ENCODE results near the gene CAPN2.

CAPN2 gene

DNA sequence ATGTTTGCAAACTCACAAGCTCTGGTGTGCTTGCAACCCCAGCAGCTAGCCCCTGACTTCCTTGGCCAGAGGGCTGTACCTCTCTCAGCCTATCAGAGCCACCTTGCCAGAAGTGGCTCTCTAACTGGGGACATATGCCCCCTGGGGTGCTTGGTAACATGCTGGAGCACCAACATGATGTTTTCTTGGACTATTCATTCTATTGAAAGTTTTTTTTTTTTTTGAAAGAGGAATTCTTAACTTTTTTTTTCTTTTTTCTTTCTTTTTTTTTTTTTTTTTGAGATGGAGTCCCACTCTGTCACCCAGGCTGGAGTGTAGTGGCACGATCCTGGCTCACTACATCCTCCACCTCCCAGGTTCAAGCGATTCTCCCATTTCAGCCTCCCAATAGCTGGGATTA lies 32.2 kb upstream of the CAPN2 start:
- Histone ChIP-seq H3K4me3 (ENCODE audit: extremely low read depth, insufficient read depth, low read length, poor library complexity, severe bottlenecking) (no peak overlapping the region), H3K27ac (ENCODE audit: low read depth, low read length, severe bottlenecking) (no peak overlapping the region), H3K36me3 (ENCODE audit: control insufficient read depth, insufficient read depth, low read length) (no peaks in the 10 kb centered on the region), H3K9me3 (ENCODE audit: control insufficient read depth, low read length) (no peaks in the 10 kb centered on the region), H3K4me1 (ENCODE audit: control insufficient read depth, insufficient read depth, low read length, poor library complexity, severe bottlenecking) (no peaks in the 10 kb centered on the region)
- 100% methylated on average over 1 of the region's 2 CpGs; no CpG with 5 or more reads in 1 of the 2 experiments for WGBS, 2 experiments (ENCODE audit: insufficient coverage in 2 of 2)

- Histone ChIP-seq H3K27ac (ENCODE audit: low read depth, low read length, severe bottlenecking) (no peak overlapping the region), H3K9me3 (ENCODE audit: control insufficient read depth, low read length) (no peaks in the 10 kb centered on the region), H3K36me3 (ENCODE audit: control insufficient read depth, insufficient read depth, low read length) (no peaks in the 10 kb centered on the region), H3K4me3 (ENCODE audit: extremely low read depth, insufficient read depth, low read length, poor library complexity, severe bottlenecking) (no peak overlapping the region), H3K4me1 (ENCODE audit: control insufficient read depth, insufficient read depth, low read length, poor library complexity, severe bottlenecking) (no peaks in the 10 kb centered on the region)
- 76 to 96% methylated on average over 3 of the region's 3 CpGs for WGBS, 2 experiments (ENCODE audit: insufficient coverage in 2 of 2)
Observed at GRCh38 chr1:223682502-223682901, 29.8 kb upstream of the CAPN2 start.

- WGBS, 2 experiments (ENCODE audit: insufficient coverage in 2 of 2): 69 to 72% methylated on average over 8 to 9 of the region's 9 CpGs
- Histone ChIP-seq H3K4me3 (ENCODE audit: extremely low read depth, insufficient read depth, low read length, poor library complexity, severe bottlenecking) (no peak overlapping the region), H3K27ac (ENCODE audit: low read depth, low read length, severe bottlenecking) (no peak overlapping the region), H3K9me3 (ENCODE audit: control insufficient read depth, low read length) (no peaks in the 10 kb centered on the region), H3K36me3 (ENCODE audit: control insufficient read depth, insufficient read depth, low read length) (no peaks in the 10 kb centered on the region), H3K4me1 (ENCODE audit: control insufficient read depth, insufficient read depth, low read length, poor library complexity, severe bottlenecking) (no peaks in the 10 kb centered on the region)
Observed at GRCh38 chr1:223683586-223684487, 28.5 kb upstream of the CAPN2 start.

DNA sequence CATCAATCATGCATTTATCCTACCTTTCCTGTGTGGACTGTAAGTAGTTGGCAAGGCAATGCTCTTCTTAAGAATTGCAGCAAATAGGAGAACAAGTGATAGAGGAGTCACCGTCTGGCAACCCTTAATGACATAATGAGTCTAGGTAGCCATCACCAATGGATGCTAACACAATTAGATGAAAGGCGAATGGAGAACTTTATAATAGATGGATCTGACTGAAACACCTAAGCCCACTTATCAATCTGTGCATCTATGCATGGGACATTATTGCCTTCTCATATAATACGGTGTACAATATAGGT lies 27.9 kb upstream of the CAPN2 start:
- 54 to 80% methylated on average over 1 to 2 of the region's 3 CpGs for WGBS, 2 experiments (ENCODE audit: insufficient coverage in 2 of 2)
- Histone ChIP-seq H3K4me1 (ENCODE audit: control insufficient read depth, insufficient read depth, low read length, poor library complexity, severe bottlenecking) (no peaks in the 10 kb centered on the region), H3K36me3 (ENCODE audit: control insufficient read depth, insufficient read depth, low read length) (no peaks in the 10 kb centered on the region)

DNA sequence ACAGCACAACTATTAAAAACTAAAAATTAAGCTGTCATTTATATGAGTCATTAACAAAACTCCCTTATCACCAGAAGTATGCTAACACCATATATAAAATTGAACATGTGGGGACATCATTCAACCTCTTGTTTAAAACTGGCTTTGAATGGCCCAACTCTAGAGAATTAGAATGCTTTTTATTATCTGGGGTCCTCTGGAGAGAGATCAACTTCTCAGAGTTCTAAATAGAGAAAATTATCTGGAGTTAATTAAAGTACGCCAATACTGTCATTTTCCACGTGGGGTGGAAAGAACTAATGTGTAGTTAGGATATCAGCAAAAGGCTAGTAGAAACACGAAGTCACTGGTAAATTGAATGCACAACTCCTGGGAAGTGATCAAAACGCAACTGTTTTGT lies 21.2 kb upstream of the CAPN2 start:
- H3K27ac ChIP-seq (ENCODE audit: low read depth, low read length, severe bottlenecking): no peak overlapping the region
- no peak overlapping the region for H3K4me3 ChIP-seq (ENCODE audit: extremely low read depth, insufficient read depth, low read length, poor library complexity, severe bottlenecking)
- H3K36me3 ChIP-seq (ENCODE audit: control insufficient read depth, insufficient read depth, low read length): no peaks in the 10 kb centered on the region
- no peaks in the 10 kb centered on the region for H3K9me3 ChIP-seq (ENCODE audit: control insufficient read depth, low read length)
- 94 to 97% methylated on average over 3 to 4 of the region's 4 CpGs for WGBS, 2 experiments (ENCODE audit: insufficient coverage in 2 of 2)
- H3K4me1 ChIP-seq (ENCODE audit: control insufficient read depth, insufficient read depth, low read length, poor library complexity, severe bottlenecking): no peaks in the 10 kb centered on the region

More for the DNA sequence above, 27.9 kb upstream of the CAPN2 start:
- H3K27ac ChIP-seq (ENCODE audit: low read depth, low read length, severe bottlenecking): no peak overlapping the region
- H3K4me3 ChIP-seq (ENCODE audit: extremely low read depth, insufficient read depth, low read length, poor library complexity, severe bottlenecking): no peak overlapping the region
- no peaks in the 10 kb centered on the region for H3K9me3 ChIP-seq (ENCODE audit: control insufficient read depth, low read length)

GRCh38 chr1:223695014-223695548 lies 17.3 kb upstream of the CAPN2 start:
- no peak overlapping the region for H3K27ac ChIP-seq (ENCODE audit: low read depth, low read length, severe bottlenecking)
- no peaks in the 10 kb centered on the region for H3K9me3 ChIP-seq (ENCODE audit: control insufficient read depth, low read length)
- H3K36me3 ChIP-seq (ENCODE audit: control insufficient read depth, insufficient read depth, low read length): no peaks in the 10 kb centered on the region
- no peak overlapping the region for H3K4me3 ChIP-seq (ENCODE audit: extremely low read depth, insufficient read depth, low read length, poor library complexity, severe bottlenecking)
- H3K4me1 ChIP-seq (ENCODE audit: control insufficient read depth, insufficient read depth, low read length, poor library complexity, severe bottlenecking): peaks cover 6% of the 10 kb centered on the region
- WGBS, 2 experiments (ENCODE audit: insufficient coverage in 2 of 2): 84 to 95% methylated on average over 3 to 4 of the region's 8 CpGs

DNA sequence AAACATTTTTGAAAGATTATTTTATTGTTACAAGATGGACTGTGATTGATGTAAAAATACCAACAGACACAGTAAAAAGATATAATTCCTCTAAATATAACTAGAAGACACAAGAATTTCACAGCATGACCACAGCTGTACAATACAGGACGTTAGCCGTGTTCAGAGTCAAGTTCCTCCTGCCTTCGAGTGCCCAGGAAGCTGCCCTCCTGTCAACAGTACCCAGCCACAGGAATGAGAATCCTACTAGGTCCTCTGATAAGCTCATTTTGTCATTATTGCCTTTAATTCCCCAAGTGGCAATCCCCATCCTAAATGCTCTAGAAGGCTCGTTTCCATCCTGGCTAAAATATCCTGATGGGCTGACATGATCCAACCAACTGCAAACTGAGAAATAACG lies 16.4 kb upstream of the CAPN2 start:
- no peak overlapping the region for H3K4me3 ChIP-seq (ENCODE audit: extremely low read depth, insufficient read depth, low read length, poor library complexity, severe bottlenecking)
- peaks cover 15% of the 10 kb centered on the region for H3K4me1 ChIP-seq (ENCODE audit: control insufficient read depth, insufficient read depth, low read length, poor library complexity, severe bottlenecking)
- no peaks in the 10 kb centered on the region for H3K36me3 ChIP-seq (ENCODE audit: control insufficient read depth, insufficient read depth, low read length)
- no peak overlapping the region for H3K27ac ChIP-seq (ENCODE audit: low read depth, low read length, severe bottlenecking)
- no peaks in the 10 kb centered on the region for H3K9me3 ChIP-seq (ENCODE audit: control insufficient read depth, low read length)
- 92 to 93% methylated on average over 5 of the region's 5 CpGs for WGBS, 2 experiments (ENCODE audit: insufficient coverage in 2 of 2)

- Histone ChIP-seq H3K4me1 (ENCODE audit: control insufficient read depth, insufficient read depth, low read length, poor library complexity, severe bottlenecking) (peaks cover 41% of the 10 kb centered on the region), H3K36me3 (ENCODE audit: control insufficient read depth, insufficient read depth, low read length) (no peaks in the 10 kb centered on the region), H3K4me3 (ENCODE audit: extremely low read depth, insufficient read depth, low read length, poor library complexity, severe bottlenecking) (no peak overlapping the region), H3K9me3 (ENCODE audit: control insufficient read depth, low read length) (no peaks in the 10 kb centered on the region), H3K27ac (ENCODE audit: low read depth, low read length, severe bottlenecking) (peak overlapping the region; percentile 98)
- 90% methylated on average over 2 of the region's 5 CpGs; no CpG with 5 or more reads in 1 of the 2 experiments for WGBS, 2 experiments (ENCODE audit: insufficient coverage in 2 of 2)
Observed at GRCh38 chr1:223700388-223700918, 11.9 kb upstream of the CAPN2 start.

GRCh38 chr1:223700942-223701637 lies 11.2 kb upstream of the CAPN2 start:
- H3K4me1 ChIP-seq (ENCODE audit: control insufficient read depth, insufficient read depth, low read length, poor library complexity, severe bottlenecking): peaks cover 47% of the 10 kb centered on the region
- no peaks in the 10 kb centered on the region for H3K36me3 ChIP-seq (ENCODE audit: control insufficient read depth, insufficient read depth, low read length)
- peak overlapping the region; percentile 98 for H3K27ac ChIP-seq (ENCODE audit: low read depth, low read length, severe bottlenecking)
- H3K4me3 ChIP-seq (ENCODE audit: extremely low read depth, insufficient read depth, low read length, poor library complexity, severe bottlenecking): no peak overlapping the region
- WGBS, 2 experiments (ENCODE audit: insufficient coverage in 2 of 2): 17 to 38% methylated on average over 7 to 8 of the region's 8 CpGs
- H3K9me3 ChIP-seq (ENCODE audit: control insufficient read depth, low read length): no peaks in the 10 kb centered on the region

DNA sequence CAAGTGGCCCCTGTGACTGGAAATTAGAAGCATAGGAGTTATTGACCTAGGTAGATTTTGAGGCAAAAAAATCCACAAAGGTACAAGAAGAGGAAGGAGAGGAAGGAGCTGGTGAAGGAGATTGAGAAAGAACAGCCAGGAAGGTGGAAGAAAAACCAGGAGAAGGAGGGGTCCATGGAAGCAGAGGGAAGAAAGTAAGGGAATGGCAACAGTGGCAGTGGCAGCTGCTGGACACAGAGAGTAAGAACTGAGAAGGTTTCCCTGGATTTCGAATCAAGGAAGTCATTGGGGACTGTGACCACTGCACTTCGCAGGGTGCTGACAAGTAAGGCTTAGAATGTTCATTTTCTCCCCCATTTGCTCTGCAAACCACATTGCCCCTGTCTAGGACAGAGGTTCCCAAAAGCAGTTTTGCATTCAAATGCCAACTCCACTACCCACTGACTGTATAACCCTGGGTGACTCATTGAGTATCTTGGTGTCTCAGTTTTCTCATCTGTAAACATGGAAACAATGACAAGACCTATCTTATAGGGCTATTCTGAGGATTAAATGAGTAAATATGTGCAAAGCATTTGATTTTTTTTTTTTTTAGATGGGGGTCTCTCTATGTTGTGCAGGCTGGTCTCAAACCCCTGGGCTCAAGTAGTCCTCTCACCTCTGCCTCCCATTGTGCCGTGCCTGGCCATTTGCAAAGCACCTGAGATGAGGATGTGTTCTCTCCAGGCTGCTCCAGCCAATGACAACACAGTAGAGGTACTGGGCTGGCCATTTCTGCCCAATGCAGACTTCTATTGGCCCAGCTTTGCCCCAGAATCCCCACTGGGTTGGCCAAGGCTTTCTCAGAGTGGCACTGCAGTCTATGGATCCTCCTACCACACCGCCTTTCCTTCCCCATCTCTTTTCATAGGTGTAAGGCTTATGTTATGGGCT lies 9.3 kb upstream of the CAPN2 start:
- Histone ChIP-seq H3K27ac (ENCODE audit: low read depth, low read length, severe bottlenecking) (peak overlapping the region; percentile 69), H3K9me3 (ENCODE audit: control insufficient read depth, low read length) (no peaks in the 10 kb centered on the region), H3K4me1 (ENCODE audit: control insufficient read depth, insufficient read depth, low read length, poor library complexity, severe bottlenecking) (peaks cover 63% of the 10 kb centered on the region), H3K36me3 (ENCODE audit: control insufficient read depth, insufficient read depth, low read length) (no peaks in the 10 kb centered on the region), H3K4me3 (ENCODE audit: extremely low read depth, insufficient read depth, low read length, poor library complexity, severe bottlenecking) (no peak overlapping the region)
- WGBS, 2 experiments (ENCODE audit: insufficient coverage in 2 of 2): 76 to 78% methylated on average over 2 to 3 of the region's 4 CpGs

Measured in mesodermal cell (in vitro differentiated cells).